ENCODE results near the gene DTWD1.
A peak's percentile ranks its signal among the peaks of the same experiment; 100 is the strongest.
"Not testable (repeated sequence)": the region's sequence is repeated elsewhere in the genome, so short reads cannot be mapped to it uniquely, and the experiment has no call there.

Gene DTWD1, protein sequence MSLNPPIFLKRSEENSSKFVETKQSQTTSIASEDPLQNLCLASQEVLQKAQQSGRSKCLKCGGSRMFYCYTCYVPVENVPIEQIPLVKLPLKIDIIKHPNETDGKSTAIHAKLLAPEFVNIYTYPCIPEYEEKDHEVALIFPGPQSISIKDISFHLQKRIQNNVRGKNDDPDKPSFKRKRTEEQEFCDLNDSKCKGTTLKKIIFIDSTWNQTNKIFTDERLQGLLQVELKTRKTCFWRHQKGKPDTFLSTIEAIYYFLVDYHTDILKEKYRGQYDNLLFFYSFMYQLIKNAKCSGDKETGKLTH

DNA sequence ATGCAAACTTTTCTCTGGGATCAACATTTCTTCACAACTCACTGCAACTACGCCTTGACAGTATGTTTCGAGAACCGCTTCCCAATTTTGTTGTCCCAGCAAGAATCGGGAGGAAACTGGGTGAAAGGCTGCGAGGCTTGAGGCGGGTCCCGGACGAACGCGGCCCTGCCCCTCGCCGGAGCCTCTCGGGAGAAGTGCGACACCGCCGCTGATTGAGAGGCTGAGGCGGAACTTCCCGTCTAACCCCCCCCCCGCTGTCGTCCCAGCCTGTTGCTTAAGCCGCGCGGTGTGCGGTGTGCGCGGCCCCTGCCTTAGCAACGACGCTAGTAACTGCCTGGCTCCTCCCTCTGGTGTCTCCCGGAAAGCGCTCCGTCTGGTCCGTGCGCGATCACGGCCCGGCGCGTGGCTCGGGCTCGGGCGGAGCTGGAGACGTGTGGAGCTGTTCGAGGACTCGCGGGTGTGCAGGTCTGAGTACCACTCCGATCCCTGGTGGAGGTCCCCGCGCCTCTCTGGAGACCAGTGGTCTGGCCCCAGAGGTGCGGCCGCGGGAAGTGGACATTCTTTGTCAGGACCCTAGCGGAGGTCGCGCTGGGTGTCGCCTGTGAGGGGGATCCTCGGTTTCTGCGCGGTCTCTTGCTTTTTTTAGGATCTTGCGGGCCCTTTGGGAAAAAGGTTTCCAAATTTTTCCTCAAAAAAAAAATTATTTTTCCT lies at the start of gene DTWD1, which contains the start of gene FAM227B:
DTWD1 (plus strand) TSS at position 391 of the 711 bp plus-strand sequence. CDS start 4,120 bp downstream, outside the sequence.
FAM227B (minus strand) TSS at position 161 of the 711 bp plus-strand sequence. CDS start 5,647 bp downstream, outside the sequence.
- peak; percentile 94 for DNase-seq

DNA sequence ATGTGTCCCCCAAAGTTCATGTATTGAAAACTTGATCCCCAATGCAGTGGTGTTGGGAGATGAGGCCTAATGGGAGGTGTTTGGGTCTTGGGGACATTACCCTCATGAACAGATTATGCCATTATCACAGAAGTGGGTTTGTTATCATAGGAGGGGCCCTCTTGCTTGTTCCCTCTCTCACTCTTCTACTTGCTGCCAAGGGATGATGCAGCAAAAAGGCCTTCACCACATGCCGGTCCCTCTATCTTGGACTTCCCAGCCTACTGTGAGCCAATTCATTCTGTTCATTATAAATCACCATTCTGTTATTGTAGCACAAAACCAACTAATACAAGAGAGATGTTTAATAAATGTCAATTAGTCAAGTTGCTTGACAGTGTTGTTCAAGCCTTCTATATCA lies 47.4 kb upstream of the DTWD1 start:
- no peak for DNase-seq

DNA sequence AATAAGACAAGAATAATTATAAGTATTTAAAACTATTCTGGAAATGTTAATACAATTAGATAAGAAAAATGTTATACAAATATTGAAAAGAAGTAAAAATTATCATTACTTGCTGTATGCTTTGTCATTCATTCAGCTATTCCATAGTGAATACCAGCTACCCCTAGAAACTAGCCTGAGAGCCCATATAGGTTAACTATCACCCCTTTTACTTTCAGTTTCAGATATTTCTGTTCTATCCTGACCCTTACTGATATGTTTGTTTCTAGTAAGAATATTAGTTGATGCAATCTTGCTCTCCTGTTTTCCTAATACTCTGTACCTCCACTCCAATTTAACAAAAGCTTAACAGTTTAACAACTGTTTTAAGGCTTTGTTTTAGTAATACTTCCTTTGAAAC lies 31.8 kb upstream of the DTWD1 start:
- no peak for DNase-seq

DNA sequence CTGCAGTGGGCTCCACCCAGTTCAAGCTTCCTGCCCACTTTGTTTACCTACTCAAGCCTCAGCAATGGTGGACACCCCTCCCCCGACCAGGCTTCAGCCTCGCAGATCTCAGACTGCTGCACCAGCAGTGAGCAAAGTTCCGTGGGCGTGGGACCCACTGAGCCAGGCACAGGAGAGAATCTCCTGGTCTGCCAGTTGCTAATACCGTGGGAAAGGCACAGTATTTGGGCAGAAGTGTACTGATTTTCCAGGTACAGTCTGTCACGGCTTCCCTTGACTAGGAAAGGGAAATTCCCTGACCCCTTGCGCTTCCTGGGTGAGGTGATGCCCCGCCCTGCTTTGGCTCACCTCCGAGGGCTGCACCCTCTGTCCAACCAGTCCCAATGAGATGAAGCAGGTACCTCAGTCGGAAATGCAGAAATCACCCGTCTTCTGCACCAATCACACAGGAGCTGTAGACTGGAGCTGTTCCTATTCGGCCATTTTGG lies 28.0 kb upstream of the DTWD1 start:
- DNase-seq = not testable (repeated sequence)

DNA sequence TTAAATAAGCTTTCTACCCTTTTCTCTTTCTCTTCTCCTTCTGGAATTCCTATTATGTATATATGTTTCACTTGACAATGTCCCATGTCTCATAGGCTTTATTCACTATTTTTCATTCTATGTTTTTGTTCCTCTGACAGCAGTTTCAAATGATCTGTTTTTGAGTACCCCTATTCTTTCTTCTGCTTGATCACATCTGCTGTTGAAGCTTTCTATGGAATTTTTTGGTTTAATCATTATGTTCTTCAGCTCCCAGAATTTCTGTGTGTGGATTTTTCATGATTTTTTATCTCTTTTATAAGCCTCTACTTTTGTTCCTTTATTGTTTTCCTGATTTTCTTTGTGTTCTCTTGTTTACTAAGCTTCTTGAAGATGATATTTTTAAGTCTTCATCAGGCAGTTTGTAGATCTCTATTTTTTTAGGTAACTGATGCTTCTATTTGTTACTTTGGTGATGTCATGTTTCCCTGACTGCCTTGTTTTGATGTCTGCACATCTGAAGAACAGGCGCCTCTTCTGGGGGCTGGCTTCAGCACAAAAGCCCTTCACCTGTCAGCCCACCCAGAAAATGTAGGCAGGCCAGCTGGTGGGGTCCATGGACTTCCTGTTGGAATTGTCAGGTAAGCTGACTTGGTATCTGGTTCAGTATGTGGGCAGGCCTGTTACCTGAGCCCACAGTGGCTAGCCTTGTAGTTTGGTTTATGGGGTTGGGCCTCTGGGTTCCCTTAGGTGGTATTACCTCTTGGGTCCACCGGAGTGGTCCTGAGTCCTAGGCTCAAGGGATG lies 16.0 kb upstream of the DTWD1 start:
- DNase-seq = no peak

DNA sequence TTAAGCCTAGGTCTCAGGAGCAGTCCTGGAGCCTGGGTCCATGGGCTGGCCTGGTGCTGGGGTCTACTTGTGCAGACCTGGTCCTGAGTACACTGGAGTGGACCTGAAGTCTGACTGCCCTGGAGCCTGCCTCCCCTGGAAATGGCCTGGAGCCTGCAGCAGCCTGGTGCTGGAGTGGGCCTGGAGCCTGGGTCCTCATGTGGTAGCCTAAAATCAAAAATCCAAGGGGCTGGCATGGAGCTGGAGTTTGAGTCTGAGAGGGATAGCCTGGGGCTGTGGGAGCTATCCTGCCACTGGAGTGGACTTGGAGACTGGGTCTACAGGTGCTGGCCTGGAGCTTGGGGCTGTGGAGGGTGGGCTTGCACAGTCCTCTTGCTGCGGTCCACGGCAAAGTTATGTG lies 15.3 kb upstream of the DTWD1 start:
- DNase-seq = no peak

DNA sequence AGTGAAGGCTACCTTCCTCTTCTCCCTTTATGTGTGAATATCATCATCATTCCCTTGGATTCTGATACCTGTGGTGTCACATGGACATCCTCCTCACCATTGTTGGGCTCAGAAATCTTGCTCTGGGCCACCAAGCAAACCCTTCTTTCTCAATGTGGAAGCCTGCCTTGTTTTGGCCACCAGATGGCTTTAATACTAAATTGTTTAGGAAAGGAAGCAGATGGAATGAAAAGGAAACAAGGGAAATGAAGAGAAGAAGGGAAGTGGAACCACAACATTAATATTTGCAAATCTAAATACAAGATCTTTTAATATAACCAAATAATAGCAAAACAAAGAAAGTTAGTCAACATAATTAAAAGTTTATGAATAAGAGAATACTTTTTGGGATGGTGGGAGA lies 14.3 kb upstream of the DTWD1 start:
- DNase-seq = no peak

DNA sequence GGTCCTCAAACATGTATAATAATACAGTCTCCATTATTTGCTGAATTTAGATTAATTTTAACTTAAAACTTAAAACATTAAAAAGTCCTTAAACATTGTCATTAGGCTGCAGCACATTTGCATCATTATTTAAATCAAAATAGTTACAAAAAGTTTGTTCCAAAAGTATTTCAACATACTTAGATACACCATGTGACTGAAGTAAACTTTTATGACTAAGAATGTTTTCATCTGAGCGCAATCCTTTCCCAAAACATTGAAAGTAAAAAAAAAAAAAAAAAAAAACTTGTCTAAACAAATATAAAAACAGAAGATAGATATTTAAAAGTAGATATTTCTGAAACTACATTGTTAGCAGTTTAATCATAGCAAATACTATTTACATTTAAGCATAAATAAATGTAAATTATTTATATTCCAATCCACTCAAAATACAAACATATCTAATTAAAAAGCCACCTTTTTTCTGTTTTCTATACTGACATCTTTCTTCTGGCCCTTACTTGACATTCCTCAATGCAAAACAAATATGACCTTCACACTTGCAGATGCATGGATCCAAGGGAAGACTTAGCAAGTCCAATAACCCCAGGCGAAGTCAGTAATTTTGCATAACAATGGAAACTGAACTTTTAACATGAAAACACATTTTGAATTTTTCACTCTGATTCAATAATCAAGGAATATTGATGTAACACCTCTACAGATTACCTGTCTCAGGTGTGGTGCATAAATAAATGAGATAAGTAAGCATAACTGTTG lies 10.5 kb upstream of the DTWD1 start:
- no peak for DNase-seq

DNA sequence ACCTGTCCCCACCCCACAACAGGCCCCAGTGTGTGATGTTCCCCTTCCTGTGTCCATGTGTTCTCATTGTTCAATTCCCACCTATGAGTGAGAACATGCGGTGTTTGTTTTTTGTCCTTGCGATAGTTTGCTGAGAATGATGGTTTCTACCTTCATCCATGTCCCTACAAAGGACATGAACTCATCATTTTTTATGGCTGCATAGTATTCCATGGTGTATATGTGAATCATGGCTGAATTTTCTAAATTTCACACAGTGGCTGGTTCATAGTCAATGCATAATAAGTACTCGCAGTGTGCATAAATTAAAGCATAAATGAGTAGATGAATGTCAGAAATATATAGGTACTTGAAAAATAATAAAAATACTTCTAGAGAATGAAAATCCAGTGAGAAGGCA lies 8.6 kb upstream of the DTWD1 start:
- not testable (repeated sequence) for DNase-seq

DNA sequence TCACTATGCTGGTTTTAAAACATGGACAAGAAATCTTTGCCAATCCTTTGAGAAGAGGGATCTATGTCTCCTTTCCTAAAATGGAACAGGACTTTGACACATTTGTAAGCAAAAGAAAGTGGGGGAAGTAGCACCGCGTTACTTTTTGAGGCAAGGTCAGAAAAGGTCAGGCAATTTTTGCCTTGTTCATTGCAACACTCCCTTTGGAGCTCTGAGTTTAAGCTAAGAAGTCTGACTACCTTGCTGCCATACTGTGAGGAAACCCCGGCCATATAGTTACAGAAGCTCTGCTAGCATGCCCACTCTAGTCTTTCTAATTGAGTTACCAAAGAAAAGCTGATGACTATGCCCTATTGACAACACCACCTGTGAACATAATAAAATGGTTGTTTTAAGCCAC lies 1.6 kb upstream of the DTWD1 start:
- no peak for DNase-seq

DNA sequence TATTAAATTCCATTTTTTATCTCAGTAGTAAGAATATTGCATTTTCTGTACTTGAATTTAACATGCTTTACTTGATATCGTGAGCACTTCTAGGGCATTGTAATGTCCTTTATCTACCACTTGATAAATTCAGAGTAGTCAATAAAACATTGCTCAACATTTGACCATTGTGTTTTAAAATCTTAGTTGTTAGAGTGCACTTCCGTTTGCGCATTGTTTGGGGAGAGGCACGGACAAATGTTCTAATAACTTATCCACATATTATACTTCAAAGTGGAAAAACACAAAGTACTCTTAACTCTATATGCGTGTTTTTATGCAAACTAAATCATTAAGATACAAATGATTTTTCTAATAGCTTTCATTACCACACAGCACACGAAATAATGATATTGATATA lies 649 bp upstream of the DTWD1 start:
- no peak for DNase-seq

DNA sequence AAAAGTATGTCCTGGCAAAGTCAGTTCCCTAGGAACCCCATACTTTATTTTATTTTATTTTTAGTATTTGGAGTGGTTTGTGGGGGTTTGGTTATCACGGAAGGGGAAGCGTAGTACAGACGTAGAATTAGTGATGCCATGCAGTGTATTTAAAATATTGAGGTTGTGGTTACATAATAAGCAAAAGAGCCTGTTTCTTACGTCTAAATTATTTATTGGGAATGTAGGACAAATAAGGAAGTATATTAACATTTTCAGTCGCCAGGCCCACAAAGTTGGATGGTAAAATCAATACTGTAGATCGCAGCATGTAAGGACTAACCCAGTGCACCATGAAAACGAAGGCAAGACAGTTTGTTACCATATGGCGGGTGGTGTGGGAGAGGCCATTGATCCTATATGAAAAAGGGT lies 558 bp downstream of the DTWD1 start:
- DNase-seq = no peak

DNA sequence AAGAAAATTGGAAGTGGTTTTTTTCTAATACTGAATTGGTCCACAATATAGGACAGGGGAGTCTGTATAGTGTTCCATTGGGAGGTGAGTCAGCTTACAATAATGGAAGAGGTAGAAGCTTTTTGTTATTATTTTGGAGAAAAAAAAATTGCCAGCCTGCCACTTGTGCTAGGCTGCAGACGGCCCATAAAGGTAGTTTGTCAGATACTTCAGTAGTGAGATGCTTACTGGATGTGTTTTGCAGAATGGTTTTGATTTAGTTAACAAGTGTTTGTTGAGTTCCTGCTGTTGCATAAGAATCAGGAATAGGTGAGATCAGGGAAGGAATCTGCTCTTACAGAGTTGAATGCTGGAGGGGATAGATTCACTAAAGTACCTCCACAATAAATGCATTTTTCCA lies 1.0 kb downstream of the DTWD1 start:
- DNase-seq = no peak

DNA sequence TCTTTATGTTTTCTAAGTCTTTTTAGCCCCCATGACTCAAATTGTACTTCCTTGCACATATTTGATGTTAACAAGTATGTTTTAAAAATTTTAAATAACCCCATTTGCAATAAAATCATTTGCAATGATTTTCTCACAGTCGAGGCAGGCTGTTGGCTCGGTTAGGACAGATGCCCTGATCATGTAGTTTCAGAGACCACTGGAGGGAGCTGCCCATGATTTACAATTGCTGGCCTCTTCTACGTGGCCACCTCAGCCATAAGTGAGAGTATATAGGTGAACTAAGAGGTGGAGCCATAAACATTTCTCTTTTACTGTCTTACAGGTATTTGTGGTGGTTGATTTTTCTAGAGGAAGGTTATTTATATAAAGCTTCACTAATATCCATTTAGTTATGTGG lies 1.7 kb downstream of the DTWD1 start:
- DNase-seq = no peak

DNA sequence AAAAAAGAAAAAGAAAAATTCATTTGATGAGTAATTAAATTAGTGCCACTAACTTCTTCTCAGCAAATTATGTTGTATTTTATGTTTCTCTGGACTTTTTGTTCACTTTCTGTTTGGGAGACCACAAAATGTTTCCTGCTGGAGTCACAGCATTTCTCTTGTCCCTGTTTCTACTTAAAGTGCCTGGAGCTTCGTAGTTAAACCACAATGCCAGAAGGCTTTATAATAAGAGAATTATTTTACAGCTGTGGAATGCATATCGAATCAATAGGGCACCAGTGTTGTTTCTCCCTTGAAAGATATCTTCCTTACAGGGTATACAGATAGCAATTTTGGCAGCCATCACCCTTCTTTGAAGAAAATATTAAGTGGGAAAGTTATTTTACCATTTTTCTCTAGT lies 3.2 kb downstream of the DTWD1 start:
- DNase-seq = no peak

DNA sequence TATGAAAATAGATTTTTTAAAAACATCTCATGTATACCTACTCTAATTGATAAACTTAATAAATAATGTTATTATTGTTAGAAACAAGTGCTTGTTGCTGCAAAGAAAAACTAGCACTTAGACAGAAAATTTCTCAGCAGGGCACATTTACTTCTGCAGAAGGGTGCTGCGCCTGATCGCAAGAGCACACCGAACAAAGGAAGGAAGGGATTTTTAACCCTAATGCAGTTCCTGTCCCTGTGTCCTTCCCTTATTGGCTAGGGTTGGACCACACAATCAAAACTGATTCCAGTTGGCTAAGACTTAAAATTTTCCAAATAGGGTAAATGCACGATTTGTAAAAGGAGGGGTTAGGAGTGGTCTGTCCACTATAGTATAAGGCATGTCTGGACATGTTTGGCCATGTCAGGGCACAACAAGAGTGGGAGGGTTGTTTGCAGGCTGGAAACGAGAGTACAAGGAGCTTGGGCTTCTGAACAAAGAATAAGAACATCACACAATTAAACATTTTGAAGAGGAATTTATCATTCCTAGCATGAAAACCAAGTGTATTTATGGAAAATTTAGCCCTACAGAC lies 4.7 kb downstream of the DTWD1 start:
- no peak for DNase-seq

DNA sequence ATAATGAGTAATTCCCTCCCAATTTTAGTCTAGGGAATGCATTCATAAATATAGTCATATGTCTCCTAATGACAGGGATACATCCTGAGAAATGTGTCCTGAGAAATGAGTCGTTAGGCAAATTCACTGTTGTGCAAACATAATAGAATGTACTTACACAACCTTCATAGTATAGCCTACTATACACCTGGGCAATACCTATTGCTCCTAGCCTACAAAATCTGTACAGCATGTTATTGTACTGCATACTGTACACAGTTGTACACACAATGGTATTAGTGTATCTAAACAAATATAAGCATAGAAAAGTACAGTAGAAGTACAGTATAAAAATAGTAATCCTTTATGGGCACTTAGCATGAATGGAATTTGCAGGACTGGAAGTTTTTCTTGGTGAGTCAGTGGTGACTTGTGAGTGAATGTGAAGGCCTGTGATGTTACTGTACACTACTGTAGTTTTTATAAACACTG lies 6.6 kb downstream of the DTWD1 start:
- no peak for DNase-seq

DNA sequence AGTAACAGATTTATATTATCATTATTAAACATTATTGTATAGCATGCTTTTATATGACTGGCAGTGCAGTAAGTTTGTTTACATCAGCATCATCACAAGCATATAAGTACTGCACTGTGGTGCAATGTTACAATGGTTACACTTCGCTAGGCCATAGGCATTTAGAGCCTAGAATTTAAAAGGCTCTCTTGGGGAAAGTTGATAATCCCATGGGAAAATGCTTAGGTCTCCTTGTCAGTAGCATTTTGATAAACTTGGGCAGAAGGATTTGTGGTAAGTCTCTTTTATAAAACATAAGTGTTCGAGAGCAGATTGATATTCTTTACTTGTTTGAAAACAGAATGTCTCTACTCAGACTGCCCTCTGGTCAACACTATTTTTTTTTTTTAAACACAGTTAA lies 7.5 kb downstream of the DTWD1 start:
- no peak for DNase-seq

DNA sequence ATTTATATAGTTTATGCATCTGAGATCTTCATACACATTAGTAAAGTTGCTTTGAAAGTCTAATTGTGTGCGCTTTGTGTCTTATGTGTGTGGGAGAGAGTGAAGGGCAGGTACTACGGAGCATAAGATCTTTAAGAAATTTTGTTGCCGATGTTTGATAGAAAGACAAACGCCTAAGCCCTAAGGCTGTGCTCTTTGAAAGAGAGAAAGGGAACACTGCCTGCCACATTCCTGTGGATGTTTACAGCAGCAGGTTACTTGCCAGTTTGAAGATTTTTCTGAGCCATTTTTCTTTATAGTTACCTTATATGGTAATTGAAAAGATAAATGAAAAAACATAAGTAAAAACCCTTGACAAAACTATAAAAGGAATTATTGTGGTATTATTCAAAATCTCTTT lies 17.0 kb downstream of the DTWD1 start:
- no peak for DNase-seq

DNA sequence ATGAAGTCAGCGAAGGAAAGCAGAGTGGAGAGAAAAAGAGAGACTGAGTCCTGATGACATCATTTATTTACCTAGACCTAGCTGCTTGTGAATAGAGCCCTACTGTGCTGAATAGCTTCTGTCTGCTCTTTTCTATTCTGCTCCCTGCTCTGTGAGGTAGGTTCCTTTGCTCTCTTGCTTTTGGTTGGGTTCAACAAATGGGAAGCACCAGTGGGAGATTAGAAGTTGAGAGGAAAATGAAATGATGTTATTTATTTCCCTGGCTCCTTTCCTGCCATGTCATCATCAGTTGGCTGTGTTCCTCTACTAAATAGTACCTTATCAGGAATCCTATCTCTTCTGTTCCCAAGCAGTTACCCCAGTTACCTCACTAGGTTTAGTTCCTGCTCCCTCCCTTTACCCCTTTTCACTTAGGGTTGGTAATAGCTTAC lies 23.5 kb downstream of the DTWD1 start:
- DNase-seq = no peak

DNA sequence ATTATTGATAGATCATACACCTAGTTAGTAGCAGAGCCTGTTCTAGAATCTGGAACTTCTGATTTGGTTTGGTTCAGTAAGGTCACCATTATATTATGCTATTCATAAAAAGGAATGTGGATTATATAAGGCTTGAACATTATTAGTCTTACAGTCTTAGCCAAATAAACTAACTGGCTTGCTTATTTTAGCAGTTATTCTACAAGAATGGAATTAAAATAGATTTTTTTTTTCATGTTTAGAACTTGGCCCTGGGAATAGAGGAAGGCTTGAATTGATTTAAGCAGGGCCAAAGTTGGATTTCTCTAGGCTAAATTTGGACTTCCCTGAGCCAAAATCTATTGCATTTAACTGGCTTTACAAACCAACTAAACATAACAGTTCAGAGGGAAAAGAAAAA lies 24.4 kb downstream of the DTWD1 start:
- DNase-seq = no peak

DNA sequence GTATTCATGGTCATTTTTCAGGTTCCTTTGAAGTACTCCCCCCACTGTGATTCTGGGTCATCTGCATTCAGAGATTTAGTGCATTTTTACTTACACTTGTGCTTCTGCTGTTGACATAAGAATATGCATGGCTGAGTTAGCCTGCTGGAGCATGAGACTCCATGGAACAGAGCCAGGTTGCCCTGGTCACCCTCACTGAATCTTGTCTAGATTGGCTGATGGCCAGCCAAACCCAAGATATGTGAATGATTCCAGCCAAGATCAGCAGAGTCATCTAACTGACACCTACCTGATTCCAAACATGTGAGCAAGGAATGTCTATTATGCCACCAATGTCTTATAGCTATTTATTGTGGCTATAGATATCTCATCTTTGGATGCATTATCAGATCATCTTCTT lies 25.1 kb downstream of the DTWD1 start:
- DNase-seq = no peak

All from CD4-positive, alpha-beta T cell treated with Interleukin-17A for 4 hours (primary cell).